ENCODE measurements around the gene RPS16.
A peak's percentile ranks its signal among the peaks of the same experiment; 100 is the strongest.

The RPS16 gene

DNA sequence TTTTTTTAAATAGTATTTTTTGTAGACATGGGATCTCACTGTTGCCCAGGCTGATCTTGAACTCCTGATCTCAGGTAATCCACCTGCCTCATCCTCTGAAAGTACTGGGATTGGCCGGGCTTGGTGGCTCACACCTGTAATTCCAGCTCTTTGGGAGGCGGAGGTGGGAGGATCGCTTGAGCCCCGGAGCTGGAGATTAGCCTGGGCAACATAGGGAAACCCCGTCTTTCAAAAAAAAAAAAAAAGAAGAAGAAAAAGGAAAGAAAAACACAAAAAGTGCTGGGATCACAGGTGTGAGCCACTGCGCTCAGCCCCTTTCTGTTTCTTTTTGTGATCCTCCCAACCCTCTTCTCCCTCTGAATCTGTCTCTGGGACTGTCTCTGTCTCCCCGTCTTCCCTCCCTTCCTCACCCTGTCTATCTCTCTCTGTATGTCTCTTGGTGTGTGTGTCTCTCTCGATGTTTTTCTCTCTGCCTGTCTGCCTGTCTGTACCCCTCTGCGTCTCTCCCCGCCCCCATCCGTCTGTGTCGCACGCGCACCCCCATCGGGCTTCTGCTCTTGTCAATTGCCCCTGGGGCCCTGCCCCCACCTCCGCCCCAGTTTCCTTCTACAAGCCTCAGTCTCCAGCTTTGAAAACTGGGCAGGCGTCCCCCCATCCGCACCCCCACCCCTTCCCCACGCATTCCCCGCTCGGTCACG lies 29.6 kb downstream of the RPS16 start:
- DNase-seq, result peak; percentile 83

DNA sequence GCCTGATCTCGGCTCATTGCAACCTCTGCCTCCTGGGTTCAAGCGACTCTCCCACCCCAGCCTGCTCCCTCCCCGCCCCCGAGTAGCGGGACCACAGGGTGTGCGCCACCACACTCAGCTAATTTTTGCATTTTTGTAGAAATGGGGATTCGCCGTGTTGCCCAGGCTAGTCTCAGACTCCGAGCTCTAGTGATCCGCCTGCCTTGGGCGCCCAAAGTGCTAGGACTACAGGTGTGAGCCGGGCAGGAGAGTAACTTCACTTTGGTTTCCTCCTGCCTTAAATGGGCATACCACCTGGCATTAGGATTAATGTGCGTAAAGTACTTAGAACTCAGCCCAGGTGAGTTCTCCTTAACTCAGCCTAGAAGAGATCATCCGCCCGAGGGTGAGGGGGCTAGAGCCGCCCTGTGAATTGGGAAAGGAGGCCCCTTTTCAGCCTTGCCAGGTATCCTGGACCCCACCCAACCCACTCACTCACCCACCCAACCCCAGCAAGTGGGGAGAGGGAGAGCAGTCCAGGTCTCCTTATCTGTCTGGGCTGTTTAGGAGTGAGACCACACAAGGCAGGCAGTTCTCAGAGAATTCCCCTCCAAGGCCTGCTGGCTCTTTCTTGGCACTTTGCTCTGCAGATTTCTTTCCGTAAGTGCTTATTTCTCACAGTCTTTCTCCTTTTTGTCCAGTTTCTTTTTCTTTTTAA lies 30.3 kb downstream of the RPS16 start:
- no peak for DNase-seq

DNA sequence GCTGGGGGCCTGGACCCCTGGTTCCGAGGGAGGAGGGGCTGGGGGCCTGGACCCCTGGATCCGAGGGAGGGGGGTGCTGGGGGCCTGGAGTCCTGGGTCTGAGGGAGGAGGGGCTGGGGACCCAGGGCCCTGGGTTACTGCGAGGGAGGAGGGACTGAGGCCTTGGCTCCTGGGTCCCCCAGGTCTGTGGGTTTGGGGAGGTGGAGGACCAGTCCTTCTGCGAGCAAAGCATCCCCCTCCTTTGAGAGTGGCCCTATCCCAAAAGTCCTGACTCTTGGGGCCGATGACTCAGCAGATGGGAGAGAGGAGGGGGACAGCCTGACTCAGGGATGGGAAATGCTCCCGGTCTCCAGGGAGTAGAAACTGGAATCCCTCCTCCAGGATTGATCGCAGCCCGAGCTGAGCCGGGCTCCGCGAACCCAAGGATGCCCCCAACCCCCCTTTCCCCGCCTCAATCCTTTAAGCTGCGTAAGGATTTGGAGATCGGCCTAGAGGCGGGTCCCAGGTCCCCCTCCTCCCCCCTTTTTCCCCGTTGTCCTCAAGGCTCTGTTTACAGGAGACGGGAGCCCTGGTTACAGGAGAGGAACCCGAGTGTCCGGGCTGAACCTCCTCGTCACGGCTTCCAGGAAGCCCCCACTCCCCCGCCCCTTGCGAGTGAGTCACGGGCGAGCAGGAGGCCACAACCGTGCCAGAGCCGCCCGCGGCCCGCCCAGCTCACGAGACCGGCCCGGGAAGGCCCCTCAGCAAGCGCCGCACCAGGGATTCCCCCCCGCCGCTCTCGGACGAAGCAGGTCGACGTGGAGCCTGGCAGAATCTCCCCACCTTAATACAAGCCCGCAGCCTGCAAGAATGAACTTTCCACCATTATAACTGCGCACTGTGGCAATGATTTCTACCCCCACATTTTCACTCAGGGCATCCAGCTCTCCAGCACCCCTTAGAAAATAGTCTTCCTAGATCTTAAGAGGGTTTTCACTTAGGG lies 32.1 kb downstream of the RPS16 start:
- peak; percentile 98 for DNase-seq

DNA sequence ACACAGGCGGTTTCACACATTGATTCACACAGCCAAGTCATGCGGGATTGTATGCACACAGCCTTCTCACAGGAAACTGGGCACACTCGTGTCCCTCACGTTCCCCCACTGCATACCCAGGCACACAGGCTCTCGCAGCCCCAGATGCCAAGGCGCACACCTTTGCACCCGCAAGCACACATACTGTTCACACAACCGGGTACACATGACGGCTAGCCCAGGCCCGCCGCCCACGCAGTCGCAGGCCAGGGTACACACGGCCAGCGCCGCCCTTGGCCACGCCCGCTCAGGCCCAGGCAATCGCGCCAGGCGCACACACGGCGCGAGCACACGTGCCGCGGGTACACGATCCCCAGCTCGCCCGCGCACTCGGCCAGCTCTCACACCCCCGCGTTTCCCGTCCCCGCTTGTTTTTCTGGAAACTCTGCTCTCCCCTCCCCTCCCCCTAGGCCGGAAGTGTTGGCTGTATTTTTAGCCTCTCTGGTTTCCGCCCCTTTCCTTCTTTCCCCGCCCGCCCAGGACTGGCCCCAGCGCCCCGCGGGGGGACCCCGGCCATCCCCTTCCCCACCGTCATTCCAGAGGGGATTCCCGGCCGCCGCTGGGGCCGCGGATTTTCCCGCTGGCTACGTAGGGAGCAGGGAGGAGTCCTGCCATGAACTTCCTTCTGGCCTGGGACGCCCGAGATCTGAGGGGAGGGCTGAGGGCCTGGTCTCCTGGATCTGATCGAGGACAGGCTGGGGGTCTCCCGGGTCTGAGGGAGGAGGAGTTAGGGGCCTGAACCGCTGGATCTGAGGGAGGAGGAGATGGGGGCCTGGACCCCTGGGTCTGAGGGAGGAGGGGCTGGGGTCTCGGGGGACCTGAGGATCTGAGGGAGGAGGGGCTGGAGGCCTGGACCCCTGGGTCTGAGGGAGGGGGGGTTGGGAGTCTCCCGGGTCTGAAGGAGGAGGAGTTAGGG lies 33.1 kb downstream of the RPS16 start:
- DNase-seq, result peak; percentile 86

DNA sequence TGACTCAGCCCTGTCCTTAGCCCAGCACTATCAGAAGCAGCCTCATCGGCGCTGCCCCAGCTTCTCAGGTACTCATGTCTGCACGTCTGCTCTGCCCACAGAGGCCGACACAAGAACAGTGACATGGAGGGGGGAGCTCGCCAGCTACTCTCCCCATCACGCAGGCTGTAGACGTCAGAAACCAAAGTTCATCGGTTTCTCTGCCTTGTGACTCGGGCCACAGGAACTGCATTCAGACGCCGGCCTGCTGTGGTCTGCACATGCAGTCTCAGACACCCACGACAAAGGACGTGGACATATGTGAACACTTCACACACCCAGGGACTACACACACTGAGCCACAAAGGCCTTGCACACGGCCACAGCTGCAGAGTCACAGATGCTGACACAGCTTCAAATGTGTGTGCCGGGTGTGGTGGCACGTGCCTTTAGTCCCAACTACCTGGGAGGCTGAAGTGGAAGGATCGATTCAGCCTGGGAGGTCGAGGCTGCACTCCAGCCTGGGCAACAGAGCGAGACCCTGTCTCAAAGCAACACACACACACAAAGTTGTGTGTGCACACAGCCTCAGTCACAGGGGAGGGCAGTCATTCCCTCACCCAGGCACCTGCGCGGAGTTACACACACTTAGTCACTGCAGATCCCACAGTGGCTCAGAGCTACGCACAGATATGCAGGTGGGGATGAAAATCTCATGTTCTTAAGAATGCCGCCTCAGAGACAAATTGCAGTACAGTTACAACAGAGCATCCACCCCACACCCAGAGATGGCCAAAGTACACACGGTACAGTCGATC lies 34.0 kb downstream of the RPS16 start:
- peak; percentile 84 for DNase-seq

DNA sequence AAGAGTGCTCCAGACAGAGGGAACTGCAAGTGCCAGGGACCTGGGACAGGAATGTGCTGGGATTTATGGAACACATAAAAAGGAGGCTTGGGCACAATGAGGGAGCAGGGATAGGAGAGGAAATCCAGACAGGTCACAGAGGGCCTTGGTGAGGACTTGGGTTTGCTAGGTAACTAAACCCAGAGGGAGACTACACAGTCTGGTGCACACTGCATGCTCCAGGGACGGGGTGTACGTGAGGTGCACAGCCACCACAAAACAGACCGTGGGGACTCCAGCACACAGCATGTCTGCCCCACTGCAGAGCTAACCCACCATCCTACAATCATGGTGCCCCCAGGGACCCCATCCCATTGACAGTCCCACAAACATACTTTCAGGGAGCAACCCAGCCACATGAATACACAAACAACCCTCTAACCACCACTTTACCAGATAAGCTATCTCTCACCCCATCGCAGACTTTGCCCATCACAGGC lies 34.6 kb downstream of the RPS16 start:
- DNase-seq, result no peak

DNA sequence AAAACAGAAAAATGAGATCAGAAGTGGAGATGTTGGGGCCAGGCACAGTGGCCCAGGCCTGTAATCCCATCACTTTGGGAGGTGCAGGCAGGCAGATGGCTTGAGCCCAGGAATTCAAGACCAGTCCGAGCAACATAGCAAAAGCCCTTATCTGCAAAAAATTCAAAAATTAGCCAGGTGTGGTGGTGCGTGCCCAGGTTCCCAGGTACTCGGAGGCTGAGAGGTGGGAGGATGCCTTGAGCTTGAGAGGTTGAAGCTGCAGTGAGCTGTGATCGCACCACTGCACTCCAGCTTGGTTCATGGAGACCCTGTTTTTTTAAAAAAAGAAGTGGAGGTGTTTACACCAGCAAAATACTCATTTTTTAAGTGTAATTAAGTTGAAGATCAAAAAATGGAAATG lies 35.7 kb downstream of the RPS16 start:
- DNase-seq, result no peak

DNA sequence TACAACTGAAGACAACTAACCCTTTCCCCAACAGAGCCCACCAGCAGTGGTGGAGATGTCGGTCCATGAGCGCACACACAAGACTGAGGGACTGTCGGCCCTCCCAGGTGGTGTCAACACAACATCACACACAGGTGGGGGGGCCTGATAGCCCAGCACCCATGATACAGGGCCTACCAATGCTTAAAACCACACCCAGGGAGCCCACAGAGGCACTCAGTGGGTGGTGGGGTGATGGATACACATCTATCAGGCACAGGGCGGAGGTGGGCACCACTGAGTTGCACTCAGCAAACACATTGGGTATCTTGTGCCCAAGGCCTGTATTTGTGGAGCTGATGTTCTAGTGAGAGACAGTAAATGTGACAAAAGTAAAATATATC lies 36.1 kb downstream of the RPS16 start:
- DNase-seq, result no peak

DNA sequence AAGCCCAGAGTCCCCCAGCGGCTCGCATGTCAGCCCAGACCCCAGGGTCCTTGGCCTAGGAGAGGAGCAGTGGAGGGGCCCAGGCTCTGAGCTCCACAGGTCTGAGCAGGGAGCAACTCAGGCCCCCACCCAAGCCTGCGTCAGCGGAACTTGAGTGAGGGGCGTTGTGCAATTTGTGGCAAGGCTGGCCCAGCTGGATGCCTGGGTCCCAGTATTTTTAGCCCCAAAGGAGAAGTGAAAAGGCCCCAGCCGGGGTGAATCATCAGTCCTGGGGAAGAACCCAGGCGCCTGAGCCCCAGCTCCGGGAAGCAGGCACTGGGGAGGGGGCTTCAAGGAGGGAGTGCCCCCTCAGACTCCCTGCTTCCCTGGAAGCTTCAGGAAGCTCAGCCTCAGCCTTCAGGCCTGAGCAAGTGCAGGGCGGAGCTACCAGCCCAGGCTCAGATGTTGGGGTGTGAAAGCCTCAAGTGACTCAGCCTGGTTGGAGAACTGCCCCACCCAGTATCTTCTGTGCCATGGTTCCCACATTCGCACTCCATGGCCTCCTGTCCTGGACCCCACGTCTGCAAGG lies 37.4 kb downstream of the RPS16 start:
- peak; percentile 62 for DNase-seq

DNA sequence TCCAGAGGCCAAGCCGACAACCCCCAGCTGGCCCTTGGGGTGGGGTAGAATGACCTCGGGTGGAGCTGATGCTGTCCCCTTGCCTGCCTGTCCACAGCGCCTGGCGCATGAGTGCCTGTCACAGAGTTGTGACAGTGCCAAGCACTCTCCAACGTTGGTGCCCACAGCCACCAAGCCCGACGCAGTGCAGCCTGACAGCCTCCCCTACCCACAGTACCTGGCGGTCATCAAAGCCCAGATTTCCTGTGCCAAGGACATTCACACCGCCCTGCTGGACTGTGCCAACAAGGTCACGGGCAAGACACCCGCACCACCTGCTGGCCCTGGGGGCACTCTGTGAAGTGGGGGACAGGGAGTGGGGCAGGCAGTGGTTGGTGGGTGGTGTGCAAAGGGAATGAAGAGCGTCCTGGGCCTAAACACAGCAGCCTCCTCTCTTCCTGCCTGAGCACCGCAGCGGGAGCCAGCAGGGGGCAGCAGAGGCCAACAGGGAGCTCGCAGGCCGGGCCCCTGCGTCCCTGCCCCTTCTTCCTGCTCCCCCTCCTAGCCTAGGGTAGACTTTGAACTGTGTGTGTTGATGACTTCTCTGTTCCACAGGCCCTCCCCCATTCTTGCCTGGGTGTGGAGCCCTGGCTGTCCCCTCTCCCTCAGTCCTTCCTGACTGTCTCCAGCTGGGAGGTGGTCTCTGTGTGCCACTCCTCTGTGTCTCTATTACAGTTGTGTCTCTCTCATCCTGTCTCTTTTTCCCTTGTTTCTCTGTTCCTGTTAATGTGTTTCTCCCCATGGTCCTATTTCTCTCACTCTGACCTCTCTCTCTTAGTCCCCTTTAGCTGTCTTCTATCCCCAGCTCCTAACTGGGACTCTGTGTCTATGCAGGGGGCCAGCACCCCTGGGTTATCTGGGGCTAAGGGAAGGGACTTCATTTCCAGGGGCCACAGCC lies 38.1 kb downstream of the RPS16 start:
- DNase-seq, result peak; percentile 93

DNA sequence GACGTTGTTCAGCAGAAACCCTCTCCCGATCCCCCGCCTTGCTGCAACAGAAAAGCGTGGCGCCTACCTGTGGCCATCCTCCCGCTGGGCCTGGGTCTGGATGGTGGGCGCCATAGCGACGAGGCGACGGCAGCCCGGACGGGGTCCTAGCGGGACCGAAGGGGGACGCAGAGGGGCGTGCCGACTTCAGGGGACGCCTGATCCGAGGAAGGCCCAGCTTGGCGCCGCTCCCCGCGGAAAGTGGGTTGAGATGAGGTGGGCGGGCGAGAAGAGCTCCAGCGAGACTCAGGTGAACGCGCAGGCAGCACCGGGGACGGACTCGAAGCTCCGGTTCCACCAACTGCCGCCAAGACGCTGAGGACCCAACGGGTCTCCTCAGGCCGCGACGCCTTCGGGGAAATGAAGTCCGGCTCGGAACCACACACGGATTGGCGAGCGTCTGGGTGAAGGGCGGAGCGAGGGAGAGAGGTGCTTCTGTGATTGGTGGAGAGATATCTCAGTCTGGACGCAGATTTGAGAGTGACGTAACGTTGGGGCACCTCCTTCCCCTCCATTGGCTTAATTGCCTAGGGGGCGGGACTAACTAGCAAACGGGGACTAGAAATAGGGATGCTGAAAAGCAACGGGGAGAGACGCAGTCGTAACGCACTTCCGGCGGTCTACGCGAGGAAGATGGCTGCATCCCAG lies 44.9 kb downstream of the RPS16 start, which contains the start of the genes MED29 and PAF1:
Gene MED29 (plus strand): TSS at position 628 of the 687 bp plus-strand sequence. CDS start 45 bp downstream, at position 673.
Gene PAF1 (minus strand): TSS at position 356 of the 687 bp plus-strand sequence. CDS start 242 bp downstream, at position 114.
- peak; percentile 97 for DNase-seq

DNA sequence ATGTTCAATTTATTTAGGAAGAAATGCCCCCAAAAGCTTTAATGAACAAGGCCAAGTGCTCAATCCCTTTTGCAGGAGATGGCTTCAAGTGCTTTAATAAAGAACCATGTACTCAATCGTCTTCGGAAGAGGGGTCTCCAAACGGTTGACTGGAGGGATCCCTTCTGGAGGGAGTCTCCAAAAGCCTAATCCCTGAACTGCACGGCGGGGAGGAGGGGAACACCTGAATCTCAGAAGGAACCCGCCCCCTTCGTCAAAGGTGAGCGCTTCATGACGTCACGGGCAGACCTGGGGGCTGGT lies 45.3 kb downstream of the RPS16 start:
- peak; percentile 79 for DNase-seq

DNA sequence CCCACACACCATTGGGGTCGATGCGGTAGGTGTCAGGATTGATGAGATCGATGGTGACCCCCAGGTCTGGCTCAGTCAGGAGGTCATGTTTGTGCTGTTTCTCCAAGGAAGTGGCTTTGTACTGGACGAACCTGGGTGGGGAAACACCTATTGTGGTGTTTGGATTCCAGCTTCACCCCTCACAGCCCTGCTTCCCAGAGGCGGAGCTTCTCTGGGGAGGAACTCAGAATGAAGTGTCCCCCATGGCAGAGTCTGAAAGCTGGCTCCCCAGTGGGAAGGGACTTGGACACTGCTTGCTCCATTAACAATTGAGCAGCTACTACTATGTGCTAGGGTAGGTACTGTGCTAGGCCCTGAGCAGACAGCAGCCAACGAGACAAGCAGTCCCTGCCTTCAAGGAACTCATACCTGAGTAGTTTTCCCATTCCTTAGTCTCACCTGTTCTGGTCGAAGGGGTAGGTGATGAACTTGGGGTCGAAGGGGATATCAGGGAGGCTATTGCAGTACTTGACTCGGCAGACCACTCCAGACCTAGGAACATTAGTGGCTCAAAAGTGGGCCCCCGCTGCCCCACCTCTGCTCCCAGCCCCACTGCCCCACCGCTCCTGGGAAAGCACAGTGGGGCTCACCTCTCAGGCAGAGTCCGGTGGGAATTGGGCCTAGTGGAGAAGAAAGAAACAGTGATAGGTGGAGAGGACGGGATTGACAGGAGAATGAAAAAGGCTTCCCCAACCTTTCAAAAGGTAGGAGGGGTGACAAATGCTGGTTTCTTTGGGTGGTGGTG lies 45.9 kb downstream of the RPS16 start:
- no peak for DNase-seq

DNA sequence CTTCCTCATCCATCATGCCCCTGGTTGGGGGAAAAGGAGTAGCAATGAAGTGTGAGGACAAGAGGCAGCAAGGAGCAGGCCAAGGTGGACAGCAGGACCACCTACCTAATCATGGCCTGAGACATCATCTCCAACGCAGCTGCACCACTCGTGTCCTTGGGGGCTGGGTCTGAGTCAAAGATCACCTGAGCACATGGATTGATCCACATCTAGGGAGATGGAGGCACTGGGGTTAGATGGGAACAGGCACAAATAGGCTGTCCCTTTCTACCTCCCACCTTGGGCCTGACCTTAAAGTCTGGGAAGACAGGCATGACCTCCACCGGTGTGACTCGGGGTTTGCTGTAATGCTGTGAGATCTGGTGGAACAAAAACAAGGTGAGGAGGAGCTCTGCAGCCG lies 47.1 kb downstream of the RPS16 start:
- DNase-seq, result no peak

DNA sequence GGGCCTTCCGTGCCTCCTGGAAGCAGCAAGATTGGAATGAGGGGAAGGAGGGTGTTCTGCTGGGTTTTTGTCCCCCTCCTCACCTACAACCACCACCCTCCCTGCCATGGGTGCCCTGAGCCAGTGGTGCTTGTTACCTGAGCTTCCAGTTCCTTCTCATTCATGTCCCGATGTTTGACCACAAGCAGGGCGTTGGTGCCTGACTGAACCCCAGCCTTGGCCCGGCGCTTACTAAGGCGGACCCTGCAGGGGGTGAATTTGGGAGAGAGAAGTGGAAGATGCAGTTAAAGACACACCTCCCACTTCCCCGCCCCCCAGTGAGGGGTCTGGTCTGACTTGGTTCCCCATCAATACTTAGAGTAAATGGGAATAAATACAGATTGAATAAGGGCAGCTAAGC lies 49.2 kb downstream of the RPS16 start:
- DNase-seq, result no peak

DNA sequence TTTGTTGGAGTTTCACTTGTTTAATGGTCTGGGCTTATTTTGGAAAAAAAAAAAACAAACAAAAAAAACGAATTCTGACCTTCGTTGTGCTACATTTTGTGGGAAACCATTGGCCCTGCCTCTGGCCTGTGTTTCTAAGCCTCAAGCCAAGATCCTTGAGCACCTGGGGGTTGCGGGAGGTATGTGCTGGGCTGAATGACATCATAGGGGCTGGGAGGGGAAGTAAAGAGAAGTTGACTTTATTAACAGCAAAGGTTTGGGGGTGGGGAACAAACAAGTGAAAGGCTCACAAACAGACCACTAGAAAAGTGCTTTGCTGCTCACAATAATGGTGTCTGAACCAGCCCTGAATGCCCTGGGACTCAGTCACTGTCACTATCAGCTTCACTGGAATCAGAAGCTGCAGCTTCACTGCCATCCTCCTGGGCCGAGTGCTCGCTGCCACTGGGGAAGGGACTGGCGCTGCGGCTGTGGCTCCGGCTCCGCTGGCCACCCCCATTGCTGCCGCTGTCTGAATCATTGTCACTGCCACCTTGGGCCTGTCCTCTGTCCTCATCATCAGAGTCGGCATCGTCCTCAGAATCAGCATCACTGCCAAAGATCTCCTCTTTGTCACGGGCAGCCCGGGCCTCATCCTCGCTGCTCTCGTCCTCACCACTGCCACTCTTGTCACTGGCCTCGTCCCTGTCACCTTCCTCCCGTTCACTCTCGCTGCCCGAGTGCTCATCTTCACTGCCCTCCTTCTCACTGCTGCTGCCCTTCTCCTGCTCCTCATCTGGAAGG lies 49.9 kb downstream of the RPS16 start:
- no peak for DNase-seq

DNA sequence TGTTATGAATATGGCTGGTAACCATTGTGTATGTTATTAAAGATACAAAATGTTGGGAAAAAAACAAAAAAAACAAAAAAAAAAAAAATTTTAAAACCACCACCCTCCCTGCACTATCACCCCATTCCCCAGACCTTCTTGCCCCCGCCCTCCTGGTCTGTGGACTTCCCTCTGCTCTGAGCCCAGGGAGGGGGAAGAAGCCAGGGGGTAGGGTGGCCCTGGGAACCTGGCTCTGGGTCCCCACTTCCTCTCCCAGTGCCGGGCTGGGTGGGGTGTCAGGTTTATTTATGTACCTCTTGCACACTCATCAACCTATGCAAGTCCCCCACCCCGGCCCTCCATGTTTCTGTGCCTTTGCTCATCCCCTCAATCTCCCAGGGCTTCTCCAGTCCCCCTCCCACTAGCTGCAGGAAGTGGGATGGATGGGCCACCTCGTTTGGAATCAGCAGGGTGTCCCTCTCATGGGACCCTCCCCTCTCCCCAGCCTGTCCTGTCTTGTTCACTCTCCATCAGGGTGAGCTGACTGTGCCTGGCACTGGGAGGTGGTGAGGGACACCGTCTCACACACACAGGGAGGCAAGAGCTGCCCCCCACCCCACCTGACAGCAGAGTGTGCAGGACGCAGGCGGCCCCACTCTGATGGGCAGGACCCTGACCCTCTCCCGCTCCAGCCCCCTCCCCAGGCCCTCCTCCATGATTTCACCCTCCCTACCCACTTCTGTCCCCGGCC lies 50.7 kb downstream of the RPS16 start:
- DNase-seq, result no peak

Measured in activated naive CD4-positive, alpha-beta T cell treated with Interleukin-2 at 50 U/mL for 16 hours (primary cell).